WTC11 (cell line): Measurements from ENCODE around the gene PREX1. TPM values are rescaled to one million over a fixed set of nuclear protein-coding genes. Genes with fewer than 3 reads are reported as not detected.
"Not testable (repeated sequence)": the region's sequence is repeated elsewhere in the genome, so short reads cannot be mapped to it uniquely, and the experiment has no call there.

Experiments
- ATAC-seq: fragments of 200-7000 bp; cut with Tn5 transposase; 2 replicates; pipeline ENCODE4 v1.10.0; 2021; ENCODE audit warnings: mild to moderate bottlenecking, moderate library complexity
- CTCF ChIA-PET: fragments of 300-600 bp; sonication (Branson Sonifier 250); formaldehyde crosslinking; loops from one replicate; lab custom pipeline; 2021; ENCODE audit warnings: antibody characterized with exemption; lab: Charles Lee
- POLR2A ChIA-PET: fragments of 350-600 bp; sonication (Branson Sonifier 250); formaldehyde crosslinking; loops from one replicate; lab custom pipeline; 2021; ENCODE audit warnings: antibody characterized with exemption; lab: Charles Lee
- DNase-seq: peaks from one replicate; pipeline ENCODE4 v3.0.0; 2021; ENCODE audit warnings: low spot score
- H3K27ac Mint-ChIP-seq: 2 replicates; pipeline ENCODE4 v1.8.0; 2021; ENCODE audit warnings: mixed read lengths
- H3K27me3 Mint-ChIP-seq: 2 replicates; pipeline ENCODE4 v1.8.0; 2021; ENCODE audit warnings: low read depth, mild to moderate bottlenecking, moderate library complexity, mixed read lengths
- H3K36me3 Mint-ChIP-seq: 2 replicates; pipeline ENCODE4 v1.8.0; 2021; ENCODE audit warnings: mixed read lengths
- H3K4me1 Mint-ChIP-seq: 2 replicates; pipeline ENCODE4 v1.8.0; 2022; ENCODE audit warnings: mixed read lengths
- H3K4me3 Mint-ChIP-seq: 2 replicates; pipeline ENCODE4 v1.8.0; 2021; ENCODE audit warnings: mild to moderate bottlenecking, moderate library complexity, mixed read lengths
- H3K9me3 Mint-ChIP-seq: 2 replicates; pipeline ENCODE4 v1.8.0; 2021; ENCODE audit warnings: mixed read lengths
- ATF6 ChIP-seq: sonication (generic); formaldehyde crosslinking; IDR thresholded peaks from 2 replicates; pipeline ENCODE4 v1.8.1; 2023; ENCODE audit warnings: mild to moderate bottlenecking, missing genetic modification reagents
- E2F1 ChIP-seq: sonication (generic); formaldehyde crosslinking; IDR thresholded peaks from 2 replicates; pipeline ENCODE4 v1.8.0; 2022; ENCODE audit warnings: mild to moderate bottlenecking, missing genetic modification reagents
- ELF4 ChIP-seq: sonication (generic); formaldehyde crosslinking; IDR thresholded peaks from 2 replicates; pipeline ENCODE4 v1.8.1; 2022; ENCODE audit warnings: low read depth, mild to moderate bottlenecking, moderate library complexity, missing genetic modification reagents
- IRF1 ChIP-seq: sonication (generic); formaldehyde crosslinking; IDR thresholded peaks from 2 replicates; pipeline ENCODE4 v1.8.0; 2023; ENCODE audit warnings: missing genetic modification reagents
- KAT7 ChIP-seq: sonication (generic); formaldehyde crosslinking; IDR thresholded peaks from 2 replicates; pipeline ENCODE4 v1.8.1; 2023; ENCODE audit warnings: missing genetic modification reagents, mild to moderate bottlenecking, borderline replicate concordance
- NR2C2 ChIP-seq: sonication (generic); formaldehyde crosslinking; IDR thresholded peaks from 2 replicates; pipeline ENCODE4 v1.8.0; 2022; ENCODE audit warnings: mild to moderate bottlenecking, missing genetic modification reagents
- RELA ChIP-seq: sonication (generic); formaldehyde crosslinking; IDR thresholded peaks from 2 replicates; pipeline ENCODE4 v1.8.1; 2022; ENCODE audit warnings: missing genetic modification reagents, mild to moderate bottlenecking, borderline replicate concordance
- SMAD4 ChIP-seq: sonication (generic); formaldehyde crosslinking; IDR thresholded peaks from 2 replicates; pipeline ENCODE4 v1.8.0; 2022; ENCODE audit warnings: mild to moderate bottlenecking, missing genetic modification reagents
- SOX15 ChIP-seq: fragments of 250-450 bp; sonication (Bioruptor Pico); IDR thresholded peaks from 2 replicates; pipeline ENCODE4 v1.9.0; 2021; ENCODE audit warnings: mild to moderate bottlenecking
- TEAD4 ChIP-seq: sonication (generic); formaldehyde crosslinking; IDR thresholded peaks from 2 replicates; pipeline ENCODE4 v1.8.0; 2022; ENCODE audit warnings: mild to moderate bottlenecking, missing genetic modification reagents
- ZBTB21 ChIP-seq: sonication (generic); formaldehyde crosslinking; IDR thresholded peaks from 2 replicates; pipeline ENCODE4 v1.8.1; 2023; ENCODE audit warnings: mild to moderate bottlenecking, missing genetic modification reagents, borderline replicate concordance
- ZNF121 ChIP-seq: sonication (generic); formaldehyde crosslinking; IDR thresholded peaks from 2 replicates; pipeline ENCODE4 v1.8.0; 2023; ENCODE audit warnings: missing genetic modification reagents
- ZNF138 ChIP-seq: sonication (generic); formaldehyde crosslinking; conservative IDR thresholded peaks from 2 replicates; pipeline ENCODE4 v1.8.1; 2022; ENCODE audit warnings: mild to moderate bottlenecking, moderate library complexity, missing genetic modification reagents
- ZNF263 ChIP-seq: sonication (generic); formaldehyde crosslinking; IDR thresholded peaks from 2 replicates; pipeline ENCODE4 v1.8.1; 2022; ENCODE audit warnings: low read depth, mild to moderate bottlenecking, moderate library complexity, missing genetic modification reagents
- ZNF532 ChIP-seq: fragments of 250-450 bp; sonication (Bioruptor Pico); IDR thresholded peaks from 2 replicates; pipeline ENCODE4 v1.9.0; 2021; ENCODE audit warnings: mild to moderate bottlenecking, borderline replicate concordance
- ZNF671 ChIP-seq: fragments of 250-450 bp; sonication (Bioruptor Pico); IDR thresholded peaks from 2 replicates; pipeline ENCODE4 v1.8.0; 2021; ENCODE audit warnings: mild to moderate bottlenecking
- total RNA-seq: library from RNA; stranded (reverse); gene quantifications from 3 replicates; pipeline ENCODE4 v1.2.3, GENCODE V29; 2021
- TF ChIP-seq, protein P1 (sequence below): sonication (generic); formaldehyde crosslinking; IDR thresholded peaks from 2 replicates; pipeline ENCODE4 v1.8.1; 2022; ENCODE audit warnings: low read depth, missing genetic modification reagents, borderline replicate concordance
- TF ChIP-seq, protein P2 (sequence below): sonication (generic); formaldehyde crosslinking; IDR thresholded peaks from 2 replicates; pipeline ENCODE4 v1.8.1; 2023; ENCODE audit warnings: mild to moderate bottlenecking, missing genetic modification reagents, moderate library complexity
- TF ChIP-seq, protein P3 (sequence below): sonication (generic); formaldehyde crosslinking; IDR thresholded peaks from 2 replicates; pipeline ENCODE4 v1.8.1; 2022; ENCODE audit warnings: mild to moderate bottlenecking, missing genetic modification reagents, moderate library complexity, borderline replicate concordance

Gene PREX1
- total RNA-seq, 1 experiment from 2014 or later, result 17.3 TPM

- TF ChIP-seq, protein P1, sequence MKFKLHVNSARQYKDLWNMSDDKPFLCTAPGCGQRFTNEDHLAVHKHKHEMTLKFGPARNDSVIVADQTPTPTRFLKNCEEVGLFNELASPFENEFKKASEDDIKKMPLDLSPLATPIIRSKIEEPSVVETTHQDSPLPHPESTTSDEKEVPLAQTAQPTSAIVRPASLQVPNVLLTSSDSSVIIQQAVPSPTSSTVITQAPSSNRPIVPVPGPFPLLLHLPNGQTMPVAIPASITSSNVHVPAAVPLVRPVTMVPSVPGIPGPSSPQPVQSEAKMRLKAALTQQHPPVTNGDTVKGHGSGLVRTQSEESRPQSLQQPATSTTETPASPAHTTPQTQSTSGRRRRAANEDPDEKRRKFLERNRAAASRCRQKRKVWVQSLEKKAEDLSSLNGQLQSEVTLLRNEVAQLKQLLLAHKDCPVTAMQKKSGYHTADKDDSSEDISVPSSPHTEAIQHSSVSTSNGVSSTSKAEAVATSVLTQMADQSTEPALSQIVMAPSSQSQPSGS, result no peak
- no peak for TF ChIP-seq ZNF532
- TF ChIP-seq ELF4 (CRISPR knock-in tag), result no peak
- TF ChIP-seq NR2C2 (CRISPR knock-in tag), result no peak
- no peak for TF ChIP-seq E2F1 (CRISPR knock-in tag)
- TF ChIP-seq TEAD4 (CRISPR knock-in tag), result no peak
These were observed 68.1 kb downstream of the PREX1 start (continued) for GRCh38 chr20:48759631-48760245.

DNA sequence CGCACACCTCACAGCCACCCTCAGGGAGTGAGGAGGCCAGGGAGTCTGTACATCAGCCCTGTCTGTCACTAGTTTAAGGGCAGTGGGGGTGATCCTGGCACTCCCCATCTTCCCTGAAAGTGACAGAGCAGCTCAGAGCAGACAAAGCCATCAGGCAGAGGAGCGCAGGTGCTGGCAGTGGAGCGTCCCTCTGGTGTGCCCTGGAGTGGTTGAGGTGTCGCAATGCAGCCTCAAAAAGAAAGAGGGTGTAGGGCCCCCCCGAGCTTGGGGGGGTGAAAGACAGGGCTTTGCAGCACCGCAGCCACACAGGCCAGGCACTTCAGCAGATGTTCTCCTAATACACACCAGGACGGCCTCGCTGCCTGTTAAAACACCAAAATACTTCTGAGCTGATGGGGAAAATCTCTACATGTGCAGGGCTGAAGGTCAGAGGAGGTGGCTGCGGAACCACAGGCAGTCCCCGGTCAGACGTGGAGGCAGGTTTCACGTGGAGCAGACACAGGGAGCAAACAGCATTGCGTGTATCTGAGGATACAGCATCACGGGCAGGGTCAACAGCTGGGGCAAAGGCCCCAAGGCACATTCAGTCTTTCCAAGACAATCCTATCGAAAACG is 69.5 kb downstream of the PREX1 start:
- H3K4me3 Mint-ChIP-seq, result no peak overlapping the region
- TF ChIP-seq, protein P2, sequence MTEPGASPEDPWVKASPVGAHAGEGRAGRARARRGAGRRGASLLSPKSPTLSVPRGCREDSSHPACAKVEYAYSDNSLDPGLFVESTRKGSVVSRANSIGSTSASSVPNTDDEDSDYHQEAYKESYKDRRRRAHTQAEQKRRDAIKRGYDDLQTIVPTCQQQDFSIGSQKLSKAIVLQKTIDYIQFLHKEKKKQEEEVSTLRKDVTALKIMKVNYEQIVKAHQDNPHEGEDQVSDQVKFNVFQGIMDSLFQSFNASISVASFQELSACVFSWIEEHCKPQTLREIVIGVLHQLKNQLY (CRISPR knock-in tag), result no peak
- TF ChIP-seq ZNF121 (no peak), IRF1 (CRISPR knock-in tag) (no peak), ATF6 (CRISPR knock-in tag) (no peak), SMAD4 (no peak), ZNF671 (CRISPR knock-in tag) (no peak), KAT7 (CRISPR knock-in tag) (no peak), E2F1 (CRISPR knock-in tag) (no peak), ZBTB21 (CRISPR knock-in tag) (no peak), RELA (CRISPR knock-in tag) (no peak), ZNF138 (CRISPR knock-in tag) (no peak), NR2C2 (CRISPR knock-in tag) (no peak), ZNF263 (CRISPR knock-in tag) (no peak), SOX15 (CRISPR knock-in tag) (no peak)
- TF ChIP-seq, protein P3, sequence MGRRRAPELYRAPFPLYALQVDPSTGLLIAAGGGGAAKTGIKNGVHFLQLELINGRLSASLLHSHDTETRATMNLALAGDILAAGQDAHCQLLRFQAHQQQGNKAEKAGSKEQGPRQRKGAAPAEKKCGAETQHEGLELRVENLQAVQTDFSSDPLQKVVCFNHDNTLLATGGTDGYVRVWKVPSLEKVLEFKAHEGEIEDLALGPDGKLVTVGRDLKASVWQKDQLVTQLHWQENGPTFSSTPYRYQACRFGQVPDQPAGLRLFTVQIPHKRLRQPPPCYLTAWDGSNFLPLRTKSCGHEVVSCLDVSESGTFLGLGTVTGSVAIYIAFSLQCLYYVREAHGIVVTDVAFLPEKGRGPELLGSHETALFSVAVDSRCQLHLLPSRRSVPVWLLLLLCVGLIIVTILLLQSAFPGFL (CRISPR knock-in tag), result no peak
- H3K4me1 Mint-ChIP-seq, result peaks cover 22% of the 10 kb centered on the region
- peaks cover 8% of the 10 kb centered on the region; the same call in 1 of the 2 replicates for H3K36me3 Mint-ChIP-seq
- CTCF ChIA-PET, result no interaction called here
- no peaks in the 10 kb centered on the region for H3K27me3 Mint-ChIP-seq
- 0 out of 2 replicates have a peak overlapping the region, but pooled peaks have one; percentile 10 for H3K27ac Mint-ChIP-seq
- no peak for ATAC-seq
- no peak for DNase-seq
- POLR2A ChIA-PET, result no interaction called here
- peaks cover 18% of the 10 kb centered on the region for H3K9me3 Mint-ChIP-seq

DNA sequence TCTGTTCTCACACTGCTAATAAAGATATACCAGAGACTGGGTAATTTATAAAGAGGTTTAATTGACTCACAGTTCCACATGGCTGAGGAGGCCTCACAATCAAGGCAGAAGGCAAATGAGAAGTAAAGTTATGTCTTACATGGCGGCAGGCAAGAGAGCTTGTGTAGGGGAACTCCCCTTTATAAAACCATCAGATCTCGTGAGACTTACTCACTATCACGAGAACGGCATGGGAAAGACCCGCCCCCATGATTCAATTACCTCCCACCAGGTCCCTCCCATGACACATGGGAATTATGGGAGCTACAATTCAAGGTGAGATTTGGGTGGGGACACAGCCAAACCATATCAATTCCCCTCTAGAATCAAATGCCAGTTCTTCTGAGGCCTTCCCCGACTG is 71.0 kb downstream of the PREX1 start:
- POLR2A ChIA-PET, H3K4me3 Mint-ChIP-seq, ATAC-seq, H3K36me3 Mint-ChIP-seq, DNase-seq, H3K27ac Mint-ChIP-seq, H3K27me3 Mint-ChIP-seq: not testable (repeated sequence)
- CTCF ChIA-PET, result interaction anchor here (1.0 kb wide), 1 partner anchor 58 kb away, joined by 3 read pairs; no protein-coding TSS in a partner anchor
- Mint-ChIP-seq H3K9me3 (peaks cover 10% of the 10 kb centered on the region), H3K4me1 (peaks cover 34% of the 10 kb centered on the region)
